K562 treated with DMSO at 1 percent for 48 hours (cell line): ENCODE measurements around the gene CCL4. TPM values are rescaled to one million over a fixed set of nuclear protein-coding genes. Genes with fewer than 3 reads are reported as not detected.

Experiments
- total RNA-seq: library from RNA; unstranded; fragments of 300-600 nt; gene quantifications from 2 replicates; pipeline ENCODE4 v1.2.3, GENCODE V29; 2022; ENCODE audit warnings: low replicate concordance; ENCODE audit errors: extremely low read depth

The CCL4 gene
- total RNA-seq: not detected in 2 replicates

DNA sequence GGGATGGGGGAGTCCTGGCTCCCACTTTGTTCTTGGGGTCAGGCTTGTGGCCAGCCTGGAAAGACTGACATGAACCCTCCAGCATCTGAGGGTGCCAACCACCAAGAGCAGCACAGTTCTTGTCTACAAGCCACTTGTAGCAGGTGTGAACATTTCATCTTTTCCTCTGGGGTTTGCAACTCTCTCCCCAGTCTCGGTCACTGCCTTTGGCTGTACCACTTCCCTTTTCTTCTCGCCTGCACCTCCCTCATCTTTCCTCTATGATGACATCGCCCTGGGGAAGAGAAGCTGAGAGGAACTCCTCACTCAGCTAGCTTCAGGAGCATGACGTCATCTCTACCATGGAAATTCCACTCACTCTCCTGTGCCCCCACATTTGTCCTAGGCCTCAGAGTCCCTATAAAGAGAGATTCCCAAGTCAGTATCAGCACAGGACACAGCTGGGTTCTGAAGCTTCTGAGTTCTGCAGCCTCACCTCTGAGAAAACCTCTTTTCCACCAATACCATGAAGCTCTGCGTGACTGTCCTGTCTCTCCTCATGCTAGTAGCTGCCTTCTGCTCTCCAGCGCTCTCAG is at the start of gene CCL4:
Gene CCL4 (plus strand): TSS at position 427 of the 575 bp plus-strand sequence. CDS start 79 bp downstream, at position 506.

DNA sequence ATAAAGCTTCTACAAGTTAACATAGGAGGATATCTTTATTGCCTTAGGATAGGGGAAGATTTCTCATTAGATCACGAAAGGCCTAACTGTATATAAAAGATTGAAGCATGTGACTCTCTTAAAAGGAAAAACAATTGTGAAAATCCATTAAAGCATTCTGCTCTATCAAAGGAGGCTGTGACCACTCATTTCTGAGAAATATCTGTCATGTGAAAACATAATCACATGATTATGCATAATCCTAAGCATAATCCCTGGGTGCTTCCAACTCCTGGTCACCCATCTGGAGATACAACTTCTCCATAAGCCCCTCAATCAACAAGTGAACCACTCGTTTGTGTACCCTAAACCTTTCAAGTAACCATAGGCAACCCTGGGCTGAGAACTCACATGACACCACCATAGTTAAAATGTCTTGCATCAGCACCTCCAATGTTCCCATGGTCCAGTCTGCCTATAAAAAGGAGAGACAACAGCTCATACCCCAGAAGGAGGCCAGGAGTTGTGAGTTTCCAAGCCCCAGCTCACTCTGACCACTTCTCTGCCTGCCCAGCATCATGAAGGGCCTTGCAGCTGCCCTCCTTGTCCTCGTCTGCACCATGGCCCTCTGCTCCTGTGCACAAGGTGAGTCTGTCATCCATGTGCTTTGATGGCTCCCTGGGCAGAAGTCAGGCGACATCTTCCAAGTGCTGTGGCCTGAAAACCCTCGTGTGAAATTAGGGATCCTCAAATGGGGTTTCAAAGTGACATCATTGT is 39.7 kb upstream of the CCL4 start, which contains the start of gene CCL18:
Gene CCL18 (plus strand): TSS at position 487 of the 756 bp plus-strand sequence. CDS start 71 bp downstream, at position 558.

DNA sequence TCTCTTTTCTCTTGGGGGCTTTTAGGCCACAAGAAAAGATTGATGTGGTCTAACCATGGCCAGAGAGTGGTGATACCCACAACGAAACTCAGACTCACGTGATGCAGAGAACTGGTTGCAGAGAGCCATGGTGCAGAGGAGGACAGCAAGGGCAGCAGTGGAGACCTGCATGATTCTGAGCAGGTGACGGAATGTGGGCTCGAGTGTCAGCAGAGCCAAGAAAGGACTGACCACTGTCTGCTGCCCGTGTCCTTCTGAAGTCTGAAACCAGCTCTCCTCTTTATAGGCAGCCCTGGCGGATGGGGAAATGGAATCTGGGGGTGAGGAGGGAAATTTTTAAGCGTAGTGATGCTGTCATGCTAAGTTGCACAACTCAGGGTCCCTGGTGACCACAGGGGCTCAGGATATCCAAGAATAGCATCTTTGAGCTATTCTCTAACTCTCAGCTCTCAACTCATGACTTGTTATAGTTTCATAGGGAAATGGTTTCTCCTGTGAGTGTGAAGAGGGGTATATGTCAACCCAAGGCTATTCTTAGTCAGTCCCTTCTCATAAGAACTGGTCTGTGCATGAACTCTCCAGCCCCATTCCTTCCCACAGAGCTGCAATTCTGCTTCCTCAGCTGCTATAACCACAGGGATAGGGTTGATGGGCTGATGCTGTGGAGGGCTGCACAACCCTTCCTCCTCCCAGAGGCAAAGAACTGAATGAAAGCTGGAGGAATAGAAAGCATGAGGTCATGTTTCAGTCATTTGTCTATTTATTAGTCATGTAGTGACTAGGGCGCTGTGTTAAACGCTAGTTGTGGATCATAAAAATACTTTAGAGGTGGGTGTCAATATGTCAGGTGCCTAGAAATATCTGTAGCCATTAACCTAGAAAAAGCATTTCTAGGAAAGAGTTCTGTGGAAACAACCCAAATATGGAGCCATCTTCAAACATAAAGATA is 13.5 kb upstream of the CCL4 start, which contains the start of gene CCL3:
Gene CCL3 (minus strand): TSS at position 256 of the 949 bp plus-strand sequence. CDS start 85 bp downstream, at position 171.

Other genes with a start within 250 kb of the CCL4 start
- gene HEATR9, start 234.9 kb upstream of the CCL4 start, total RNA-seq: not detected in 2 replicates
- not detected in 2 replicates for gene CCL5, start 223.5 kb upstream of the CCL4 start, total RNA-seq
- gene RDM1, start 173.1 kb upstream of the CCL4 start, total RNA-seq: not detected in 2 replicates
- not detected in 2 replicates for gene LYZL6, start 160.1 kb upstream of the CCL4 start, total RNA-seq
- gene CCL16, start 122.3 kb upstream of the CCL4 start, total RNA-seq: not detected in 2 replicates
- gene CCL14, start 117.1 kb upstream of the CCL4 start, total RNA-seq: not detected in 2 replicates
- not detected in 2 replicates for gene CCL15, start 102.3 kb upstream of the CCL4 start, total RNA-seq
- gene CCL23, start 85.9 kb upstream of the CCL4 start, total RNA-seq: not detected in 2 replicates
- not detected in 2 replicates for gene CCL18, start 39.6 kb upstream of the CCL4 start, total RNA-seq
- gene CCL3, start 13.7 kb upstream of the CCL4 start, total RNA-seq: not detected in 2 replicates
- not detected in 2 replicates for gene TBC1D3B, start 72.8 kb downstream of the CCL4 start, total RNA-seq
- gene CCL3L1, start 92.9 kb downstream of the CCL4 start, total RNA-seq: not detected in 2 replicates
- gene CCL4L2, start 107.2 kb downstream of the CCL4 start, total RNA-seq: not detected in 2 replicates
- not detected in 2 replicates for gene TBC1D3I, start 160.7 kb downstream of the CCL4 start, total RNA-seq
- gene TBC1D3G, start 220.1 kb downstream of the CCL4 start, total RNA-seq: not detected in 2 replicates